HG03064 (cell line): ENCODE measurements around the gene TSHB.
"Not testable (repeated sequence)": the region's sequence is repeated elsewhere in the genome, so short reads cannot be mapped to it uniquely, and the experiment has no call there.

ENCODE experiments used
- ATAC-seq: cut with Tn5 transposase; IDR thresholded peaks from one replicate; pipeline ENCODE4 v1.9.1; 2021; ENCODE audit warnings: low read depth; ENCODE audit not compliant: unreplicated experiment

The TSHB gene

DNA sequence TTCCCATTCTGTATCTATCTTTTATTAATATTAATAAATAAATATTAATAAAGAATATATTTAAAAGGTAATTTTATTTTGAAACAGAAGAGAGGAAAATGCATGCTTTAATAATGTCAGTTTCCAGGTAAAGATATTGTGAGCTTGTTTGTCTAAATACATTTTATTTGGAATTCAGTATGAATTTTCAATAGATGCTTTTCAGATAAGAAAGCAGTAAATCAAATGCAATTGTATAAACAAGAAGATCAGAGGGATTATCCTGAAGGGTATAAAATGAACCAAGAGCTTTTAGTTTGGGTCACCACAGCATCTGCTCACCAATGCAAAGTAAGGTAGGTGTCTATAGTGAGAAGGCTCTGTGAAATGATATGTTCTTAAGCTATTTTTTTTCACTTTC lies at the start of gene TSHB:
Gene TSHB (plus strand): TSS at position 301 of the 400 bp plus-strand sequence. CDS start 3,537 bp downstream, outside the sequence.
- ATAC-seq: no peak

DNA sequence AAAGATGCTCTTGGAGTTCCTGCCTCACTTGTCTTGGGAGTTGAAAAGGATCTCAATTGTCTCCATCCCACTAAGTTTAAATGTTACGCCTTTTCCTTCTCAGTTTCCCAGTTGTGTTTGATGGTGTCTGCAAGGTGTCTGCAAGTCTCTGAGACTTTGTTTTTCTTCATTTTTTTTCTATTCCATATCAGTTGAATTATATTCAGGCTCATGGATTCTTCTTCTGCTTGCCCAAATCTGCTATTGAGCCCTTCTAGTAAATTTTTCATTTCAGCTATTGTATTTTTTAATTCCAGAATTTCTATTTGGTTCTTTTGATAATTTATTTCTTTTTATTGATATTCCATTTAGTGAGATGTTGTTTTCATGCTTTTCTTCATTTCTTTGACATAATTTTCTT lies 47.4 kb upstream of the TSHB start:
- ATAC-seq: no peak

DNA sequence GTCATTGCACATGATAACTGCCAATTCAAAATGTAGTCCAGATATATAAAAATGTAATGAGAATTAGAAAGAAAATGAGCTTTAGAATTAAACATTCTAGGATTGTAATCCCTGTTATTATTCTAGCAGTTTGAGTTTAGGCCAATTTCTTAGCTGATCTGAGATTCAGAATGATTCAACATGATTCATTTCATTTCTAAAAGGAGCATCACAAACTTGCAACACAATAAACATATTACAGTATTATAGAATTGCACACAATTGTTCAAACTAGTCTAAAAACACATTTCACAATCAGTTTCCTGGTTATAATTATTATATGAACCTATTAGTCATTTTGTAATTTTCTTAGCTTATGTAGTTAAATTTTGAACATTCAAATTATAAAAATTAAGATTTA lies 43.3 kb upstream of the TSHB start:
- ATAC-seq: no peak

DNA sequence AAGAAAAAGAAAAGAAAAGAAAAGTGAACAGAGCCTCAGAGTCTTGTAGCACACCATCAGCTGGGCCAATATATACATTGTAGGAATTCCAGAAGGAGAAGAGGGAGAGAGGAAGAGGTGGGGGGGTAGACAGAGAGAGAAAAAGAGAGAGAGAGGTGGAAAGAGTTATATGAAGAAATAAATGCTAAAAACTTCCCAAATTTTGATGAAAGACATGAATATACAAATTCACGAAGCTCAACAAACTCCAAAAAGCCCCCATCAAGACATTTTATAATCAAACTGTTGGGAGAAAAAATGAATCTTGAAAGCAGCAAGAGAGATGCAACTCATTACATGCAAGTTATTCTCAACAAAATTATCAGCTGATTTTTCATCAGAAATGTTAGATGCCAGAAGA lies 41.5 kb upstream of the TSHB start:
- no peak for ATAC-seq

DNA sequence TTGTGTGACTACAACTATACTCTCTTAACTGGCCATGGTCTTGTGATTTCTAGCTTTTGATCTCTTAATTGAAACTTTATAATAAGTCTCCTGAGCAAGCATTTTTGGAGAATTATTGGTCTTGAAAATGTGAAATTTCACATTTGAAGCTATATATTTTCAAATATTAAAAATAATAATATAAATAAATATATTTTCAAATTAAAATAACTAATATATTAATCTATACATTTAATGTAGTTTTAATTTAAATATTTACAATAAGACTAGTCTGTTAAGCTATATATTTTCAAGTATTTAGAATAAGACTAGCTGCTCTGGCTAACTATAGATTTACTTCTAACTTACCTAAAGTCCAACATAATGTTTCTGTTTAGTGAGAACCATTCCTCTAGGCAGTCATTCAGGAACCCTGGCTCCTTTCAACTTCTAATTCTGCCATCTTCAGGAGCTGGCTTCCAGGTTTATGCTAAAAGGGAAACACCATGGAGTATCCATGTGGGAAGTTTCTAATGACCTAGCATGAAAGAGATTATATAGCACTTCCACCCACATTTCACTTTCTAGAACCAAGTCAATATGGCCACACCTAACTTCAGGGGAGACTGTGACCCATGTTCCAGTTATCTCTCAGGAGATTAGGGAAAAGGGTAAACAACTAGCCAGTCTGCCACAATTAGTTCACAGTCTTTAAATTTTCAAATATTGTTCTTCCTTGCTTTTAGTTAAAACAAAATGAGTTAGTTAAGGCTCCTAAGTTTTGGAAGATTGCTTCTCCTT lies 31.9 kb upstream of the TSHB start:
- no peak for ATAC-seq

DNA sequence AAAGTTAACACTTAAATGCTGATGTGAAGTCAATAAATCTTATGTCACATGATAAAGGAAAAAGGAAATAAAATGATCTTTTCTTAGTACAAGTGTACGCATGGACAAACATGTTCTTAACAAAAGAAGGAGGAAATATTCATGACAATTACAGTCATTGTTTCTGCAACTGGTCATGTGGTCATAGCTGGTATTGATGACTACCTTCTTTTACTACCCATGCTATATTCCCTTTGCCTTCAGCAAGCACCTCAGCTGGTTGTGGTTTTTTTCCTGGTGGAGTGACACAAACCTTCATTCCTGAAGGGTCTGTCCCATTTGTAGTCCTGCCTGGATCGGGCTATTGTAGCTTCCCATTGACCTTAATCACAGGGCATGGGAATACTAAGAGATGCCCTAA lies 23.4 kb upstream of the TSHB start:
- no peak for ATAC-seq

DNA sequence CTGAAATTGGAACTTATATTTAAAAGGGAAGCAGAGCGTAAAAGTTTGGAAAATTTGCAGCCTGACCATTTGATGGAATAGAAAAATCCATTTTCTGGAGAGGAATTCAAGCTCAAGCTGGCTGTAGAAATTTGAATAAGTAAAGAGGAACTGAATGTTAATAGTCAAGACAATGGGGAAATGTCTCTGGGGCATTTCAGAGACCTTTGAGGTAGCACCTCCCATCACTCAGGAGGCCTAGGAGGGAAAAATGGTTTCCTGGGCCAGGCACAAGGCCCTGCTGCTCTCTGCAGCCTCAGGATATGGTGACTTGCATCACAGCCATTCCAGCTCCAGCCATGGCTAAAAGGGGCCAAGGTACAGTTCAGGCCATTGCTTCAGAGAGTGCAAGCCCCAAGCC lies 17.6 kb upstream of the TSHB start:
- no peak for ATAC-seq

DNA sequence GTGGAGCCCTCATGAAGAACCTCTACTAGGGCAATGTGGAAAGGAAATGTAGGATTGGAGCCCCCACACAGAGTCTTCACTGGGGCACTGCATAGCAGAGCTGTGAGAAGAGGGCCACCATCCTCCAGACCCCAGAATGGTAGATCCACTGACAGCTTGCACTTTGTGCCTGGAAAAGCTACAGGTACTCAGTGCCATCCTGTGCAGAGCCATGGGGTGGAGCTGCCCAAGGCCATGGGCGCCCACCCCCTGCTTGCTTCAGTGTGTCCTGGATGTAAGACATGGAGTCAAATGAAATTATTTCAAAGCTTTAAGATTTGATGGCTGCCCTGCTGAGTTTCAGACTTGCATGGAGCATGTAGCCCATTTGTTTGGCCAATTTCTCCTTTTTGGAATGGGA lies 17.2 kb upstream of the TSHB start:
- no peak for ATAC-seq

DNA sequence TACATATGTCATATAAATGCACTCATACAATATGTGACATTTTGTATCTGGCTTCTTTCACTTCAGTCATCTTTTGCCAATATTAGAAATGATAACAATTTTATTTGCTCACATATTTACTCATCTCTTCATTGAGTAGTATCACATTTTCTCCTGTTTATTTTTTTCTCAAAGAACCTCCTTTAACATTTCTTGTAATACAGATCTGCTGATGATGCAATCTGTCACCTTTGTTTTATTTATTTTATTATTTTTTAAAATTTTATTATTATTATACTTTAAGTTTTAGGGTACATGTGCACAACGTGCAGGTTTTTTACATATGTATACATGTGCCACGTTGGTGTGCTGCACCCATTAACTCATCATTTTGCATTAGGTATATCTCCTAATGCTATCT lies 15.8 kb upstream of the TSHB start:
- ATAC-seq: no peak

DNA sequence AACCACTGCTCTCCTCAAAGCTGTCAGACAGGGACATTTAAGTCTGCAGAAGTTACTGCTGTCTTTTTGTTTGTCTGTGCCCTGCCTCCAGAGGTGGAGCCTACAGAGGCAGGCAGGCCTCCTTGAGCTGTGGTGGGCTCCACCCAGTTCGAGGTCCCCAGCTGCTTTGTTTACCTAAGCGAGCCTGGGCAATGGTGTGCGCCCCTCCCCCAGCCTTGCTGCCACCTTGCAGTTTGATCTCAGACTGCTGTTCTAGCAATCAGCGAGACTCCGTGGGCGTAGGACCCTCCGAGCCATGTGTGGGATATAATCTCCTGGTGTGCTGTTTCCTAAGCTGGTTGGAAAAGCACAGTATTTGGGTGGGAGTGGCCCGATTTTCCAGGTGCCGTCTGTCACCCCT lies 10.1 kb upstream of the TSHB start:
- ATAC-seq: not testable (repeated sequence)

DNA sequence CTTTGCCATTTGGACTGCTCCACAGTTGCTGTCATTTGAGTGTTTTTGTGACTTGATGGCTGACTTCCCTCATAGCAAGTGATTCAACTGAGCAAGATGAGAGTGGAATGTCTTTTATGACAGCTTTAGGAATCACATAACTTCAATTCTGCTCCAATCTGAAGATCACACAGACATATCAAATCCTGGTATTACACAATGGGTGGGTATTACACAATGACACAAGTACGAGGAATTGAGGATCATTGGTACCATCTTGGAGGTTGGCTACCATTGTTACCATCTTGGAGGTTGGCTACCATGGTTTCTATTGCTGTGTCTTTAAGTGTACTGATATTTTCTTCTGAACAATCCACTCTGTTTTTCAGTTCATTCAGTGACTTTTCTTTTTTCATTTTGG lies 8.5 kb upstream of the TSHB start:
- ATAC-seq: no peak

DNA sequence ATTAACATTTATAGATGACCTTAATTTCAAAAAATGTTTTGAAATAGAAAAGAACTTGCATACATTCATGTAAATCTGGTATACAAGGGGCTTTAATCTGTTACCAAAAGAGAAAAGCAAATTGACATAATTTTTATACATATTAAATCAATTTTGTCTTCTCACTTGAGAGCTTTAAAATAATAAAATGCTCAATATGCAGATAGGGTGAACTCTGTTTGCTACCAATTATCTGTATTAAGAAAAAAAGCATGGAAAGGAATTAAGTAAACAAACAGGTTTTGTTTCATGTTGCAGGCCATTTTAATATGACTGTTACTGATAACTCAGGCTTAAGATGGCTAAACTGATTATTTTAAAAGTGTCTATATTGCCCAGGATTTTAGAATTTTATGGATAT lies 6.0 kb upstream of the TSHB start:
- ATAC-seq: no peak

DNA sequence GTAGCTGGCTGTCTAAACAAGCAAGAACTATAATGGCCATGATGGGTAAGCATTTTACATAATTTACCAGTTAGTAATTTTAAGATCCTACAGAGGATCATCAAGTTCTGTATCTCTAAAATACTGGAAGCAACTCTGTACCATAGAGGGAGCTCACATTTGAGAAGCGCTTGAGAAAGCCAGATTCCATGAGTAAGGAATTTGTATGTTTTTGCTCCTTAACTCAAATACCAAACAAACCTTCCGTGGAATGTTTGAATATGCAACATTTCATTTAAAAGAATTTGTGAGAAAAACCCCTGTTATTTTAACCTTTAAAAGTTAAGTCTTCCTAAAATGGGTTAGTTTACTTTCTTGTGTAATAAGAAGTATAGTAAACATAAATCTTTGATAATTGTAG lies 2.0 kb downstream of the TSHB start:
- ATAC-seq: no peak

DNA sequence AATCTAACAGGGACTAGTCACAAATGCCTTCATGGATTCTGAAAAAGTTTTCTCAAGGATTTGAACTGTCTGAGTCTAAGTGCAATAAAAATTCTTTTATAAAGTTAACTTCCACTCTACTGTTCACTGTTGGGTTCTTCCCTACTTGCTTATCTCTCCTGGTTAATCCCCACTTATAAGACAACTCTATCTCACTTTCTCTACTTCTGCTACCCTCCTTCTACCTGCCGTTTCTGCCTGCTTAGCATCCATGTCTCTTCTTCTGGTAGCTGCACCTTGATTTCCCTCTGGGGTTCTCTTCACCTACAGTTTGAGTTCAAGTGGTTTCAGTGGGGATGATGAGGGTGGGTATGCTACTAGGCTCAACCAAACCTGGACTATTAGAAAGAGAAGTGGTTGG lies 6.0 kb downstream of the TSHB start:
- ATAC-seq: no peak

DNA sequence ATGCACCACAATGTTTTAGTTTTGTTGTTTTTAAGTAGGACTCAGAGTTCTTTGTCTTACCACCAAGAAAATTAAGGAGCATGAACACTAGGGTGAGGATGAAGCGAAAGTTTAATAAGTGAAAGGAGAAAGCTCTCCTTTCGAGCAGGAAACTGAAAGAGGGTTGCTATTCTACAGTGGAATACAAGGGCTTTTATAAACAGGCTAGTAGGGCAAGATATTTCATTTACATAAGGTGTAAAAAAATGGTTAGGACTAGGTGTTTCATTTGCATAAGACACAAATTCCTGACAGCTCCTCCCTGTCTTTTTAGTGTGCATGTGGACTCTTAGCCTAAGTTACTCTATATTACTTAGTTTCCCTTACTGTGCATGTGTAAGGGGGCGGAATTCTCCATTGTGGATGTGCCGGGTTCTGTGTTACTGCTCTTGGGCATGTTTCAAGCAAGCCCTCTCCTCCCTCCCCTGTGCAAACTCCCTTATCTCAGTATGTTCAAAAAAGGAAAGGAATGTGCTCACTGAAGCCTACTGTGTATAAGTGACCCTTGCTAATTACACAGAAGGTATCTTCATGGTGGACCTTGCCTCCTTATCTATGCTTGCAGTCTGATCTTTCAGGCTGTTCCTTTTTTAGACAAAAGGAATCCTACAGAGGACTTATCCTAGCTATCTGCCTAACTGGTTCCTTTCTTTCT lies 7.3 kb downstream of the TSHB start:
- ATAC-seq: no peak

DNA sequence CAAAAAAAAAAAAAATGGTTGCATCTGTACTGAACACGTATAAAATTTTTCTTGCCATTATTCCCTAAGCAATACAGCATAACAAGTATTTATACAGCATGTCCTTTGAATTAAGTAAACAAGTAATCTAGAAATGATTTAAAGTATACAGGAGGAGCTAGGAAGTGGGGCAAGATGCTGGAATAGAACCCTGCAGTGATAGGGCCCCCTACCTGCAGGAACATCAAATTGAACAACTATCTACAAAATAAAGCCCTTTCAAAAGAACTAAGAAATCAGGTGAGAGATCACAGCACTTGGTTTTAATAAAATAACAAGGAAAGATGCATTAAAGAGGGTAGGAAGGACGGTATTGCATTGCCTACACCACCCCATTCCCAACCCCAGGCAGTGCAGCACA lies 10.9 kb downstream of the TSHB start:
- ATAC-seq: no peak

DNA sequence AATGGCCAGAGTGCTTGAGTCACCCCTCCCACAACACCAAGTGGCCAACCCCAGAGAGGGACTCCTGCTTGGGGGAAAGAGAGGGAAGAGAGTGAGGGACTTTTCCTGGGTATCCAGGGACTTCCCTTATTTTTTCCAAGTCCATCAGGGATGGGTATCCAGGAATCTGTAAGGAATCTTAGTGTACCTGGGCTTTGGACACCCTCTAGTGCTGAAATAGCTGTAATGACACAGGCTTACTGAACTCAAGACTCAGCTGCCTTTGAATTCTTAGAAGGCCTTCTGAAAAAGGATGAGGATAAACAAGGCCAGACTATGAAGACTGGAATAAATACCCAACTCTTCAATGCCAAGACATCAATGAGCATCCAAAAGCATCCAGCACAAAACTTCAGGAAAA lies 12.0 kb downstream of the TSHB start:
- no peak for ATAC-seq

DNA sequence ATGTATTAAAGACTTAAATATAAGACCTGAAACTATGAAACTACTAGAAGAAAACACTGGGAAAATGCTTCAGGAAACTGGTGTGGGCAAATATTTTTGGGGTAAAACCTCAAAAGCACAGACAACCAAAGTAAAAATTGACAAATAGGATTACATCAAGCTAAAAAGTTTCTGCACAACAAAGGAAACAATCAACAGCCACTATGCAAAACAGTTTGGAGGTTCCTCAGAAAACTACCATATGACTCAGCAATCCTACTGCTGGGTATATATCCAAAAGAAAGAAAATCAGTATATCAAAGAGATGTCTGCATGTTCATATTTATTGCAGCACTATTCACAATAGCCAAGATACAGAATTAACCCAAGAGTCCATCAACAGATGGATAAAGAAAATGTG lies 17.1 kb downstream of the TSHB start:
- ATAC-seq: no peak

DNA sequence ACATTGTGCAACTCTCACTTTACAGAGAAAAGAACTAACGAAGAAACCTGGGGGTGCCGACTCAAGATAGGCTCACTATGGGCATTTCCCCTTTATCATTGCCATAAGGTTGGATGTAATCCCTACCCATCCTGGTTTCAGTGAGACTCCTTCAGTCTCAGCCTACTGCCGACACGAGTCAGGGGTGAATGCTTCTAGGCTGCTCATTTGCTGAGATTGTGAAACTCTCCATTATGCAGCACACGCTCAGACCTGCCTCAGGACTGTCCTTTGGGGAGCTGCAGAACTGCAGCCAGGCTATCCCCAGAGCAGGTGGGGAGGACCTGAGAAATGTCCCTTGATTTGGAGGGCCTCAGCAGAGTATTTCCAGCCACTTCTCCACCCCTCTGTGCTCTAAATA lies 22.2 kb downstream of the TSHB start:
- ATAC-seq: no peak

DNA sequence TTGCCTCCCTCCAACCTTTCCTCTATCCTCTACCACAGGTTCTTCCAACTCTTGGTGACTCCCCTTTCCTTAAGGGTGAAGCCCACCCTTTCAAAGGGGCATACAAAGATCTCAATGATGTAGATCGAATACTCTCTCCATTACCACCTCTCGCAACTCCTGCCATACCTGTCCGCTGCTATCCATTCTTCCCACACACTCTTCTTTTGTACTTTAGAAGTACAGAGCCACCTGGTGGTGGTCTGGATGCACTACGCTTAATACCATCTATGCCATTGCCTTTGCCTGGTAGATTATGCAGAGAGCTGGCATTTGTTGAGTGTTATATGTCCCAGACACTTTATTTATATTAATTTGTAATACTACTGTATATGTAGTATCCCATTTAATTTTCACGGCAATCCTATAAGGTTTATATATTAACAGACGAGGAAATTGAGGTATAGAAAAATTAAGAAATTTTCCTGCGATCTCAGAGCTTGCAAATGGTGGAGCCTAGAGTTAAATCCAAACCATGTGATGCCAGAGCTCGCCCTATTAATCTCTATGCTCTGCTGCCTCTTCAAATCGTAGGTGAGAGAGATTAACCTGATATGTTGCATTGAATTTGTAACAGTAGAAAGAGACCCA lies 22.9 kb downstream of the TSHB start:
- no peak for ATAC-seq

DNA sequence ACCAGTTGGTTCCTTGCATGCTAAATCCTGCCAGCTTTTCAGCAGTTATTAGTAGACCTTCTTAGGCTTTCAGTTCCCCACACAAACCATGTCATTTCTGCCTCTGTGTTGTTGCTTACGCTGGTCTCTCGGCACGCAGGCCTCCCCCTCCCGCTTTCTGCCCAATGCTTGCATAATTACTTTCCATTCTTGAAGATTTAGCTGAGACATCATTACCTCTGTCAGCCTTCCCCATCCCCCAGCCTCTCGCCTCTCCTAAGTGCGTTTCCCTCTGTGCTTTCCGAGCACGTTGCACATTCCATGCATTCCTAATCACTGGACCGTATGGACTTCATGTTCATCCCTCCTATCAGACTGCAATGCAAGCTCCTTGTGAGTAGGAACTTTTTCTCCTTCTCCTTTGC lies 26.8 kb downstream of the TSHB start:
- no peak for ATAC-seq
